GM18507 (cell line): ENCODE data around the gene ADAMTS2.

Experiments used
- DNase-seq: peaks from one replicate; pipeline ENCODE4 v3.0.0; 2011; ENCODE audit warnings: low read depth; ENCODE audit not compliant: insufficient read length; ENCODE audit errors: extremely low spot score
- FAIRE-seq: peaks from 2 replicates; lab custom pipeline; 2011; peaks lifted over from hg19 to GRCh38; lab: Jason Lieb, UNC

Gene ADAMTS2

DNA sequence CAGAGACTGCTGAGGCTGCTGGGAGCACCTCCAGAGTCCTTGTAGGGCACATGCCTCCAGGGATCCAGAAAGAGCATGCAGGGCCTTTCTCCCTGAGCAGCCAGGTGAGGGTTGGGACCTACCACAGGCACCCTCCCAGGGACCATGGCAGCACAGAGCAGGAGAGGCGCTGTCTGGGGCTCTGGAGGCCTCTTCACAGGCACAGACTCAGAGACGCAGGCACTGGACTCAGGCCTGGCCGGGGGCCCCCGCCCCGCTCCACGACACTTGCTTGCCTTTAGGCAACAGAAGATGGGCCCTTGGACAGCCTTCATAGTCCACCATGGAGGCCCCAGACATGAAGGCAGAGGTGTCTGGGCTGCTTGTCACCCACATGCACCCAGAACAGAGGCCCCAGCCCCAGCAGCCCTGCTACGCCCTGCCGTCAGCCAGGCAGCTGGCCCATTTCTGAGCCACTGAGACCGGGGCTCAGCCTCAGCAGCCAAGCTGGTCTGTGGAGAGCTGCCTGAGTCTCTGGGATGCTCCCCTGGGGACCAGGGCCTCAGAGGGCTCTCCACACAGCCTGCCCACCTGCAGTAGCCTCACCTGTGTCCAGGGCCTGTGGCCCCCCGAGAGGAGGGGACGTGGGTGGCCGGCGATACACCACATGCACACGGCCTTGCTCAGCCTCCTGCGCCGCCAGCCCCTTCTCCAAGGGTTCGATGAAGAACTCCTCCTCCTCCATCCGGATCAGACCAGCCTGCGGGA lies 72.8 kb downstream of the ADAMTS2 start:
- FAIRE-seq = no peak
- DNase-seq = no peak

DNA sequence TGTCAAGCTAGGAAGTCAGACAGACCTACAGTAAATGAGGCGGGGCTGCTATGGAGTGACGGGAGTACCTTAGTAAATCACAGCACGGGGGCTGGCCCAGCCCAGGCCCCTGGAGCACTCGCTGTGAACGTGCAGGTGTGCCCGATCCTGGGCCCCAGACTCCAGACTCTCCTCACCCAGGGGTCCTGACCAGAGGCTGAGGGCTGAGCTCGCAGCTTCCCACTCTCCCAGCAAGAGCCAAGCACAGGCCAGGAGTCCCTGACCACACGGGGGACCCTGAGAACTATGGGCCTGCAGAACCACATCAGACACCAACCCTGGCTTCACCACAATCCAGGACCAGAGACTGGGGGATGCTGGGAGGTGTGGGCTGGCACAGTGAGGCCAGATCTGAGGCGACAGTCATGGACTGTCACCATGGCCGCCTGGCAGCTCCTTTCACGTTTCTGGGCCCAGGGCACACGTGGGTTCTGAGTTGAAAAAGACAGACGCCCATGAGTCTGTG lies 73.4 kb downstream of the ADAMTS2 start:
- no peak for DNase-seq
- no peak for FAIRE-seq

DNA sequence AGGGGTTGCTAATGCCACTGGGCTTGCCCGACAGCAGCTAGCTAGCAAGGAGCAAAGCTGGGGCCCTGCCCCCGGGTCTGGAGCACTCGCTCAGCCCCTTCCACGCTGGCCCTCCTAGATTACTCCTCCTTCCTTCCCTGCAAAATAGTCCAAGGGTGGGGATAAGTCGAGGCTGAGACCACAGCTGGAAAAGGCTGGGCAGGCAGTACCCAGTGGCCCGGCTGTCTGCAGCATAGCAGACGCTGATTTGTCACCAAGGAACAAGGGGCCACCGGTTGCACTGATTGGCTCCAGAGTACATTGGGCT lies 73.9 kb downstream of the ADAMTS2 start:
- DNase-seq (no peak), FAIRE-seq (no peak)

DNA sequence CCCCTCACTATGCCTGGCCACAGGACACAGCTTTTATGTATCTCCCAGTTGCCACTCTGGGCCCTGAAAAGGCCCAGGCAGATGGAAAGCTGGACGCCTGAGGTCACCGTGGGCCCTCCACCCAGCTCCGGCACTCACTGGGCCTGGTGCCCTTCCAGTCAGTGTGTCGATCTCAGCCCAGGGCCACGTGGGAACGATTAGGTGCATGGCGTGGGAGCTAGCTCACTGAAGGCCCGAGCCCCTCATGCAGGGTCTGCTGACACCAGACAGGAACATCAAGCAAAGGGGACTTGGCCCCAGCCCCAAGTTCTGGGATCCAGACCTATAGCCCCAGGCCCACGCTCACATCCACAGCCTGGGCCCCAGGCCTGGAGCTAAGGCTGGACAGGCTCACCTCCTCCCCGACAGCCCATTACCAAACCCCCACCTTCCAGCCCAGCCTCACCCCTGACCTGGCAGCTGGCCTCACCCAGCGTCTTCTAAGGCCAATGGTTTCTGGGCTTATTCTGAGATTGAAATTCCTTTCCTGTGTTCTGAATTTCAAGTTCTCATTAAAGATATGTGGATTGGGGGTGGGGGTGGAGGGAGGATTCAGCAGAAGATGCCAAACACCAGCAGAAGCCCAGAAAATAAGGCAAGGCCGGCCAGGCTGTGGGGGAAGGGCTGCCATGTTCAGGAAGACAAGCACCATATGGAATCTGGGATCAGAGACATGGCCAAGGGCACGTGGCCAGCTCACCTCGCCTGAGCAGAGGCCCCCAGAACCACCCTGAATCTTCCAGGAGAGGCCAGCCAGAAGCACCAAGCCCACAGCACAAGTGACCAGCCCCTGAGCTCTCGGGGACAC lies 74.5 kb downstream of the ADAMTS2 start:
- FAIRE-seq (no peak), DNase-seq (no peak)

DNA sequence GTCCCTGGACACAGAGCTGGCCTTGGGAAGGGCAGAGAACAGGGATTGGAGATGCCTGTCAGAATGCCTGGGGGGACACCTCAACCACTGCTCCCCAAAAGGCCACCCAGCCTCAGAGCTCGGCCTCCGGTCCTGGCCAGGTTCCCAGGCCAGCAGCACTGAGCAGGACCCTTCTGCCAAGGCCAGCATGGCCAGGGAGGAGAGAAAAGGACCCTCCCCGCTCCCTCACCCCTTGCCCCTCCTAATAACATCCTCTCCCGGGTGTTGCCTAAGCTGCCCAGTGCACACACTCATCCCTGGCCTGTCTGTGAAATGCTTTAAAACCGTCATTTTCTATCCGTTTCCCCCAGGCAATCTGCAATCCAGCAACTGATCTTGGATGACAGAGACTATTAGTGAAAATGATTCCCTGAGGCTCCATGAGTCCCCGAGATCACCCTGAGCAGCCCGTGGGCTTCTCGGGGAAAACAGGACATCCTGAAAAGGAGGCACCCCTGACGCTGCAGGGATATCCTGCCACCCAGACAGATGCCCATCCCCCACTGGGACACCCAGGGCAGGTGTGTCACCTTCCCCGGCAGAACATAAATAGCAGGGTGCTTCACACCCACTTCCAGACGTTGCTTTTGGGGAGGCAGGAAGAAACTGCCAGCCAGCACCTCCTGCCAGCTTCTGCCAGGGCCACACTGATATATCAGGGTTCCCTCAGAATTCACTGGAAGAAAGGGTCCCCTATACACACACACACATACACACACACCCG lies 75.3 kb downstream of the ADAMTS2 start:
- DNase-seq (no peak), FAIRE-seq (no peak)

DNA sequence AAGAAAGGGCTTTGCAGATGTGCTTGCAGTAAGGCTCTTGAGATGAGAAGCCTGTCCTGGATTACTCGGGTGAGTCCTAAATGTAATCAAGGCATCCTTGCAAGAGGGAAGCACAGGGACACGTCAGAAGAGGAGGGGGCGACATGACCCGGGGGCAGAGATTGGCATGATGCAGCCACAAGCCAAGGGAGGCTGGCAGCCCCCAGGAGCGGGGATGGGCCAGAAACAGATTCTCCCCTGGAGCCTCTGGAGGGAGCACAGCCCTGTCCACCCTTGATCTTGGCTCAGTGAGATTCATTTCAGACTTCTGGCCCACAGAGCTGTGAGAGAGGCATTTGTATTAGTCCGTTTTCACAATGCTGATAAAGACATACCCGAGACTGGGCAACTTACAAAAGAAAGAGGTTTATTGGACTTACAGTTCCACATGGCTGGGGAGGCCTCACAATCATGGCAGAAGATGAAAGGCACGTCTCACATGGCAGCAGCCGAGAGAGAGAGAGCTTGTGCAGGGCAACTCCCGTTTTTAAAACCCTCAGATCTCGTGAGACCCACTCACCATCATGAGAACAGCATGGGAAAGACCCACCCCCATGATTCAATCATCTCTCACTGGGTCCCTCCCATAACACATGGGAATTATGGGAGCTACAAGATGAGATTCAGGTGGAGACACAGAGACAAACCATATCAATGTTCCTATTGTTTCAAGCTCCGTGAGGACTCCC lies 76.1 kb downstream of the ADAMTS2 start:
- FAIRE-seq = no peak
- no peak for DNase-seq

DNA sequence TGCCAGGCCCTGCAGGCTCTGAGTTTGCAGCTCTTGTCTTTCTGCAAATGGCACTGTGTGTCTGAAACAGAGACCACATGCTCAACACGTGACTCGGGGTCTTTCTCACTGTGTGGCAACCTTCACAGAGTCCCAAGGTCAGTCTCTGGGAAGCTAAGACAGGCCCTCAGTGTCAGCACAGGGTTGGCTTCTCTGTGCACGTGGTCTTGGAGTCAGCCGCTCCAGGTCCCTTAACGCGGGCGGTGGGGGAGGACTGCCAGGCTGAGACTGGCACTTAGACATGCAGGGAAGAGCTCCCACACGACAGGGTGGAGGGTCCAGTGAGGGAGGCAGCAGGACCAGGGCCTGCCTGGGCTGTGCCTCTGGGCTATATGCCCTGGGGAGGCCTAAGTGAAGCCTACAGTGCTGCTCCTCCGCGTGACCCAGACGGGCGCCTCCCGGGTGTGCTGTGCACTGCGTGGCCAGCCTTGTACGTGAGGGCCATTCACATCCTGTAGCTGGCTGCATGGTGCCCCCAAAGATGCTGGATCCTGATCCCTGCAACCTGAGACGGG lies 76.8 kb downstream of the ADAMTS2 start:
- FAIRE-seq = no peak
- DNase-seq = no peak

DNA sequence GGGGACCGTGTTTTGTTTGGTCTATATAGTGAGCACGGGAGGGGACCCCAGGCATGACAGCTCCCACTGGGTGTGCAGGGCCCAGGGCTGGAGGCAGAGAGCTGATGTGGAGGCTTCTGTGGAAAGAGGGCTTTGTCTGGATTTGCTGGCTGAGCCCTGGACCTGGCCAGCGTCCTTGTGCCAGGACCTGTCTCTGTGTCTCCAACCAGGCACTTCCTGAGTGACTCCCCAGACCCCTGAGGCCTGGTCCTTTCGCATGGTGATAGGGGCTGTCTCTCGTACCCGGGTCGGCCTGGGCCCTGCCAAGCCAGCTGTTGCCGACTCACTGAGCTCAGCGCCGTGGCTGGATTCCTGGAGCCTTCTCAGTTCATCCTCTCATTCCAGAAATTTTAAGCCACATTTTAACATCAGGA lies 77.6 kb downstream of the ADAMTS2 start:
- FAIRE-seq = no peak
- DNase-seq = no peak

DNA sequence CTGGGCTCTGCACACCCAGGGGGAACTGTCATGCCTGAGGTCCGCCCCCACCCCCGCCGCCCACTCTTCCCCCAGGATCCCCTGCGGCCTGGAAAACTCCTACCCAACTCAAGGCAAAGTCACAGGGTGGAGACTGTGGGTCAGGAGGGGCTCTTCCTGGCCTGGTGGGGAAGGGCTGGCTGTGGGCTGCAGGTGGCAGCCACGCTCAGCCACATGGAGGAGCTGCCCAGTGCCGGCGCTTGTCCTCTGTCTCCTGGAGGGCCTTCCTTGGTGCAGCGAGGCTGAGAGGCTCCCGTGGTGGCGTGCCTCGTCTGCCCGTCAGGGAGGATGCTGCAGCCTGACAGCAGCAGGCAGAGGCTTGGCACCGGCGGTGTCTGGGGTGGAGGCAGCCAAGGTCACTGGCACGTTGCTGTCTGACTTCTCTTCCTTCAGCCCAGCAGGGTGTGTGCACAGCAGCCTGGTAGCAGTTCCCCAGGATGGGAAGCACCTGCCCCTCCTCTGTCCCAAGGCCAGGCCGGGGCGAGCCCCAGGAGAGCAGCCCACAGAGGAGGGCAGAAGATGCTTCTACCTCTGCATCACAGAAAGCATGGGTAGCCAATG lies 78.1 kb downstream of the ADAMTS2 start:
- DNase-seq (no peak), FAIRE-seq (no peak)

DNA sequence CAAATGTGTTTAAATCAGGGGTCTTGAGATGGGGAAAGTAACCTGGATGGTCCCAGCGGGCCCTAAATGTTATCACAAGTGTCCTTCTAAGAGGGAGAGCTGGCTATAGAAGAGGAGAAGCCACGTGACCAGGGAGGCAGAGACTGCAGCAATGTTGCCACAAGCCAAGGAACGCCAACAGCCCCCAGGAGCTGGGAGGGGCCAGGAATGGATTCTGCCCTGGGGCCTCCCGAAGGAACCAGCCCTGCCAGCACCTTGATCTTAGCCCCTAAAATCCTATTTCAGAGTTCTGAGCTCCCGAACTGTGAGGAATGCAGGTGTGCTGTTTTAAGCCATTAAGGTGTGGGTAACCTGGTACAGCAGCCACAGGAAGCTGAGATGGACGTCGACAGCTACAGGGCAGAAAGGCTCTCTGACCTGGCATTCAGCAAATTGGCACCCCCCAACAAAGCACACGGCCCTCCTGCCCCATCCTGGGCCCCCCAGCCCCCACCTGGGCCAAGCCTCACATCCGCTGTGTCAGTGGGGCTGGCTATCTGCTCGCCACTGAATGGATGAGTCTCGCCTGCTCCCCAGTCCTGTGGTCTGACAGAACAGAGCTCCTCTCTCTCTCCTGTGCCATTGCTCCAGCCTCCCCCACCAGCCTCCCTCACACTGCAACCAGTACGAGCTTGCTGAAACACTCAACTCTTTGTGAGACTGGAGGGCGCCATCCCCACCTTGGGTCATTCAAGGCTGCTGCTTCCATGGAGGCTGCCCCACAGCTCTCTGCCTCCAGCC lies 78.8 kb downstream of the ADAMTS2 start:
- DNase-seq = no peak

DNA sequence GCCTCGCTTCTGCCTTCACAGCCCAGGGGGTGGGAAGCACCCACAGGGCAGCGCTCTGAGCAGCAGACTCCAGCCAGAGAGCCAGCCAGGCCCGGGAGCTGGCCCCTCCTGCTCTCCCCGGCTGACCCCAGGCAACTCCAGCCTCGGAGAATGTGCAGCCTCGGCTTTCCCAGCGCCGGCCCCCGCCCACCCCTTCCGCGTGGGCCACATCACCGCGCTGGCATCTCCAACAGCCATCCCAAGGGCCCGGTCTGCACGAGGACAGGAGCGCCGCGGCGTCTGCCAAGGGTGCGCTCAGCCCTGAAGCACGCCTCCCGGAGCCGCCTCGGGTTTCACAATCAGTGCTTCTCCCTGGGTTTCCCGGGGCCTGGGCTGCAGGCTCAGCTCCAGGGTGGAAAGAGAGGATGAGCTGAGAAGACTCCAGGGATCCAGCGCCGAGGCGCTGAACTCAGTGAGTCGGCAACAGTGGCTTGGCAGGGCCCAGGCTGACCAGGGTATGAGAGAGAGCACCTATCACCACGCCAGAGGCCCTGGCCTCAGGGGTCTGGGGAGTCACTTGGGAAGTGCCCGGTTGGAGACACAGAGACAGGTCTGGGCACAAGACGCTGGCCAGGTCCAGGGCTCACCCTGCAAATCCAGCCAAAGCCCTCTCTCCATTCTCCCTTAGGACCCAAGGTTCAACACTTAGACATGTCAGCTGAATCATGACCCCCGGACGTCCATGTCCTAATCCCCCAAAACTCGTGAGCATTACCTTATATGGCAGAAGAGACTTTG lies 79.6 kb downstream of the ADAMTS2 start:
- no peak for DNase-seq
- no peak for FAIRE-seq

More for the DNA sequence above, 78.8 kb downstream of the ADAMTS2 start:
- no peak for FAIRE-seq

DNA sequence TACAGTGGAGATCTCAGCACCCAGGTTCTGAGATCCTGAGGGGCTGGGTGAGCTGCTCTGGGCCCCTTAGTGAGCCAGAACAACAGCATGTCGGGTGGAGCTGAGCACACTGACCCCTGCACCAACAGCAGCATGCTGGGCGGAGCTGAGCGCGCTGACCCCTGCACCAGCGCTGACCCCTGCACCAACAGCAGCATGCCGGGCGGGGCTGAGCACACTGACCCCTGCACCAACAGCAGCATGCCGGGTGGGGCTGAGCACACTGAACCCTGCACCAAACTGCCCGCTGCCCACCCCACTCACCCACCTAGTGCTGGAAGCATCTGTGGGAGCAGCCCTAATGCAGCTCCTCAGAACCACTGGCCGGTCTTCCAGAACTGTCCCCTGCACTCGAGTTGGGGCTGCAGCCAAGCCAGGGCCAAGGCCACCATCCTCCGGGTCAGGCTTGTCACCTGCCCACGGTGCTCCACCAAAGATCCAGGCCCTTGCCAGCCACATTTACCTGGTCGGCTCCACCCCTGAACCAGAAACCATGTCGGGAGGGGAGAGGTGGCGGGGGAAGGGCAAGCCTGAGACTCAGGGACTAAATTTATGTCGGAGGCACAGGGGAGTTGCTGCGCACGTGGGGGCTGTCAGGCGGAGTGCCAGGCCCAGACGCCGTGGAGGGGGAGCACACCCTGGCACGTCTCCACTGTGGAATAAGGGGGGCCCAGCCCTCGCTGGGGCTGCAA lies 80.3 kb downstream of the ADAMTS2 start:
- DNase-seq = no peak
- FAIRE-seq = no peak

DNA sequence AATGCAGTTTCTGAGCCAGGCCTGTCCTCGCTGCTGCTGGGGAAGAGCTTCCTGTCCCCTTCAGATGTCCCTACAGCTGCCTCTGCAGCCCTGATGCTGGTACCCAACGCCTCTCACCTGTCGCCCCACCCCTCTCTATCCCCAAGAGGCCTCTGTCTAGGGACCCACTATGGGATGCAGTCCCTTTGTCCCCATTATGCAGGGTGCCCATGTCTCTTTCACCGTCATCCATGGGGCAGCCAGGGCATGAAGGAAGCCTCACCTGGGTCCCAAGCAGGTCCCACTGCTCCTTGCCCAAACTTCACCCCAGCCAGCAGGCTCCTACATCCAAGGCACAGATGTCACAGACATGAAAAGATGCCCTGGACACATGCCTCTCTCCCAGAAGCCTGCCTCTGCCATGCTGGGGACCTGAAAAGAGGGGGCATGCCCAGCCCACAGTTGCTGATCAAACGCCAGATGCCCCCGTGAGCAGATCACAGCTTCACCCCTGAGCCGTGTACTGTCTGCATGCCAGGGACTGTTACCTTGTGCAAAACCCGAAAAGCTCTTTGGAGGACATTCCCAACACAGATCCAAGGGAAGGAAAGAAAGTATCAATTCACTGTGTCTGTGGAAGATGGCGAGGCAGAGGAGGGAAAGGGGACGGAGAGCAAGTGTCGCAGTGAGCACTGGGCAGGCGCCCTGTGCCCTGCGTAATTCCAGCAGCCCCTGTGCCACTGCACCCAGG lies 81.0 kb downstream of the ADAMTS2 start:
- no peak for FAIRE-seq

DNA sequence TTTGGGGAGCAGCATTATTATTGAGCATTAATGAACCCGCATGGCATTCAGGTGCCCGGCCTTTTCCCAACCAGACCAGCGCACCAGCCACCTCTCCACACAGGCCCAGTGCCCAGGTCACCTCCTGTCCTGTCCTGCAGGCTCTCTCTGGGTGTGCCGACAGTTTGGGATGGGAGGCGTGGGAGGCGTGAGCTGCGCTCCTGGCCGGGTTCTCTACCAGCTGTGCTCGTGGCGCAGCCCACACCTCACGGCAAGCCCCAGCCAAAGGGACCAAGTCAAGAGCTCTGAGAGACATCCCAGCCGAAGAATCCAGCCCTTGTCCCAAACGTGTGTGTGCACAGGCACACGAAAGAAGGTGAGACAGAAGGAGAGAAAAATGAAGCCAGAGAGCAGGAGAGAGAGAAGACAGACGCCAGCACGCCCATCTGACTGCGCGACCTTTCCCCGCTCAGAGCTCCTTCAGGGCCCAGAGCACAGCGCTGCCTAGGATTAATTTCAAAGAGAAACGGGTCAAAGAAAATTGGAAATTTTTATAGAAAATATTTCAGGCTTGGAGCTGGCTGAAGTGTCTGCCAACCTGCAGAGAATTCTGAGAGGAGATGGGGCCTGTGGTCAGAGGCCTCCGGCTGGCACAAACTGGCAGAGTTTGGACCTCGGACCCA lies 81.7 kb downstream of the ADAMTS2 start:
- no peak for DNase-seq
- FAIRE-seq = no peak

More for the DNA sequence above, 81.0 kb downstream of the ADAMTS2 start:
- no peak for DNase-seq

DNA sequence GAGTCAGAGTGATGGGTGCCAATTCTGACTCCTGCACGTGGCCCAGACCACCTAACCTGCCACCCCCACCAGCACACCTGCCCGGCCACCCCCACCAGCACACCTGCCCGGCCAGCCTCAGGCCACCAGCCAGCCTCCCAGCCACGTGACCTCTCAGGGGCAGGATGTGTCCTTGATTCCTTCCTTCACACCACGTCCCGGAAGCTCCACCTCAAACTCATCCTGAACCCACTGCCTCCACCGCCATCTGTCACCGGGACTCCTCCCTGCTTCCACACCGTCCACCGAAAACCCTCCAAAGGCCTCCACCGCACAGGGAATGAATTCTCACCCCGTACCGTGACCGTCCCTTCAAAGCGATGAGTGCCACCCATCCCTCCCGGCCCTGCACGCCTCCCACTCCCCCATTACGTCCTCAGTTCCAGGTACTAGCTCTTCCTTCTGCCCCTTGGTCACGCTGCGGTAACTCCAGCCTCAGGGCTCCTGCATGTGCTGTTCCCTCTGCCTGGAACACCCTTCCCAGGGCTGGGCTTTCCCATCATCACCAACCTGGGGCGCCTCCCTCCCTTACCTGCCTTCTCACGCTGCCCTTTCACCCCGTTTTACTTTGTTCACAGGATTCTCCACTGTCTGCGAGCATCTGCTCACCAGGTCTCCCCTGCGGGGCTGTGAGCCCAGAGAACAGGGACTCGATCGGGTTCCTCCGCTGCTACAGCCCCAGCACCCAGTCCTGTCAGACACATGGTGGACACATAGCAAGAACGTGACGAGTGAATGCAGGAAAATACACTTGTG lies 82.9 kb downstream of the ADAMTS2 start:
- FAIRE-seq (no peak), DNase-seq (no peak)
